Measurements from ENCODE around the gene DGKG.

DGKG gene

DNA sequence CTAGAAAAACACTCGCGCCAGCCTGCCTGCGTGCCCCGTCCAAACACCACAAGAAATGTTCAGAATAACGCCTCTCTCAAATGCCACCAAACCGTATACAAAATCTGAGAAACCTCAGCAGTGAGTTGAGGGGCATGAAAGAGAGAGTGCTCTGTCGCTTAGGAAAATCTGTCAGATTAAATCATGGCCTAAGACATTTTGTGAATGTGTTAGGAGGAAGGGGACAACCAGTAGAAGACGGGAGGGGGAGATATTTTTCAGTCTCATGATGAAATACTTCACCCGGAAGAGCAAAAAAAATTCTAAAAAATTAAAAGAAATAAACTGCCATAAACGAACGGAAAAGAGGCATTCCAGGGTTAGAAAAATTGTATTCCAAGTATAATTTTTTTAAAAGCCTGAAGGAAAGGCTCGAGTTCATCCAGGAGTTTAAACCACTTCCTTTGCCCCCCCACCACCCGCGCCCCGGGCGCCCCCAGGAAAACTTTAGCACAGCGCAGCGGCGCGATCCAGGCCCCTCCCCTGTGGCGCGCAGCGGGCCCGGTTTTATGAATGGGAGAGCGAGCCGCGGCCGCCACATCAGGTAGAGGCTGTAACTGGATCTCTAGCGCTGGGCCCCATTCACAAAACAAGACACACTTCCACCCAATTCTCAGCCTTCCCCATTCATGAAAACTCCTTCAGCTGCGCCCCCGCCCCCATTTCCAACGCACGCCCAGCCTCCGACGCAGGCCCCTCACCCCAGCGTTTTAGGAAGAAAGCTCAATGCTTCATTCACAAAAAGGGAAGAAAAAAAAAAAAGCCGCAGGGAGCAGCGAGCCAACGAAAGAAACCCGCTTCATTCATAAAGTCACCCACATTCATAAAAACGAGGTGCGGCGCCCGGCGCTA is 254.6 kb downstream of the DGKG start:
- TF ChIP-seq, protein P1, sequence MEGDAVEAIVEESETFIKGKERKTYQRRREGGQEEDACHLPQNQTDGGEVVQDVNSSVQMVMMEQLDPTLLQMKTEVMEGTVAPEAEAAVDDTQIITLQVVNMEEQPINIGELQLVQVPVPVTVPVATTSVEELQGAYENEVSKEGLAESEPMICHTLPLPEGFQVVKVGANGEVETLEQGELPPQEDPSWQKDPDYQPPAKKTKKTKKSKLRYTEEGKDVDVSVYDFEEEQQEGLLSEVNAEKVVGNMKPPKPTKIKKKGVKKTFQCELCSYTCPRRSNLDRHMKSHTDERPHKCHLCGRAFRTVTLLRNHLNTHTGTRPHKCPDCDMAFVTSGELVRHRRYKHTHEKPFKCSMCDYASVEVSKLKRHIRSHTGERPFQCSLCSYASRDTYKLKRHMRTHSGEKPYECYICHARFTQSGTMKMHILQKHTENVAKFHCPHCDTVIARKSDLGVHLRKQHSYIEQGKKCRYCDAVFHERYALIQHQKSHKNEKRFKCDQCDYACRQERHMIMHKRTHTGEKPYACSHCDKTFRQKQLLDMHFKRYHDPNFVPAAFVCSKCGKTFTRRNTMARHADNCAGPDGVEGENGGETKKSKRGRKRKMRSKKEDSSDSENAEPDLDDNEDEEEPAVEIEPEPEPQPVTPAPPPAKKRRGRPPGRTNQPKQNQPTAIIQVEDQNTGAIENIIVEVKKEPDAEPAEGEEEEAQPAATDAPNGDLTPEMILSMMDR (IDR thresholded peaks at IDR 0.05; ENCODE audit: insufficient read depth, low read depth, low read length, missing control alignments): no peak
- H3K4me3 ChIP-seq (ENCODE audit: low read depth, low read length): peak overlapping the region; percentile 66
- DNase-seq (ENCODE audit: low read depth): peak; percentile 62

DNA sequence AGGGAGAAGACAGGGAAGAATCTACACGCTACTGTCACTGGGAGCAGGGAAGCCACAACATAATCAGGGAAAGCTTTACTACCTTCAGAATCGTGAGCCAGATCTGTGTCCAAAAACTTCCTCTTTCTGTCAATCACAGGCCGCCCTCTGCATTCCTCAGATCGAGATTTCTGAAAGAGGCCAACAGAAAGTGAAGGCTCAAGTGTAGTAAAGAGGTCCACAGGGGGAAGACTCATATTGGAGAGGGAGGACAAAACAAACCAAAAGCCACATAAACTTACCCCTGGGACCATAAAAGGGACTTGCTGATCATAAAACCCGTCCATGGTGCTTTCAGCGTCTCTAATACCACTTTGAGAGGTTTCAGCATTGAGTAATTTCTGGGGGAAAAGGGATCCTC is 256.5 kb downstream of the DGKG start:
- TF ChIP-seq, protein P1 (IDR thresholded peaks at IDR 0.05; ENCODE audit: insufficient read depth, low read depth, low read length, missing control alignments): no peak
- DNase-seq (ENCODE audit: low read depth): peak; percentile 35
- H3K4me3 ChIP-seq (ENCODE audit: low read depth, low read length): no peak overlapping the region

DNA sequence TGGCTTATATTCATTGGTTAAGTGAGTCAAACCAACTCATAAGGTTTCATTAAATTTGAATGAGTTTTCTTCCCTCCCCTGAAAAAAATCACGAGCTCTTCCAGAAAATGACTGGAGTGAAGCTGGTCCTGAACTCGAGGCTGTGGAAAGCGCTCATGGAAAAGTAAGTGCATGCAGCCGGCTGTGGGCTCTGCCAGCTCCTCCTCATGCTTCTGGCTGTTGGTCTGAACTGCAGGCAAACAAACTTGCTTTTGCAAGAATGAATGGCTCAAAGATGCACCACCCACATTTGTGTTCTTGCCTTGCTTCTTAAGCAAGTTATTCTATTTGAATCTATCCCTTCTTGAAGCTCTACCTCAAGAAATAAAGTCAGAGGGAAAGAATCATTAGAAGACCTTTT is 259.3 kb downstream of the DGKG start:
- TF ChIP-seq, protein P1 (IDR thresholded peaks at IDR 0.05; ENCODE audit: insufficient read depth, low read depth, low read length, missing control alignments): no peak
- DNase-seq (ENCODE audit: low read depth): no peak
- no peak overlapping the region for H3K4me3 ChIP-seq (ENCODE audit: low read depth, low read length)

DNA sequence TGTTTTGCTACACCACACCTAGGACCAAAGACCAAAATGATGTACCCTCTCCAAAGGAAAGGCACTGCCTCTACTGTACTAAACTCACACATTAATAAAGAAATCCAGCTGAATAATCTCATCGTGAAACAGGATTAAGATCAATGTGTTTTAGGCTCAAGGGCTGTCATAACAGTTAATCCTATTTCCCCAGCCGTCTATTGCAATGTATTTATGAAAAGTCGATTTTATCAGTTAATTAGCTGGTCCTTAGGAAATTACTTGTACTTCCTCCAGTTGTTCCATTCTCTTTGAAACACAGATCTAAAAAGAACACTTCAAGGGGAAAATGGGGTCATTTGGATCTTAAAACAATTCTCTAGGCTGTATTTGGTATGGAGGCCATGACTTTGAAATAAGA is 261.6 kb downstream of the DGKG start:
- TF ChIP-seq, protein P1 (IDR thresholded peaks at IDR 0.05; ENCODE audit: insufficient read depth, low read depth, low read length, missing control alignments): no peak
- no peak for DNase-seq (ENCODE audit: low read depth)
- no peak overlapping the region for H3K4me3 ChIP-seq (ENCODE audit: low read depth, low read length)

DNA sequence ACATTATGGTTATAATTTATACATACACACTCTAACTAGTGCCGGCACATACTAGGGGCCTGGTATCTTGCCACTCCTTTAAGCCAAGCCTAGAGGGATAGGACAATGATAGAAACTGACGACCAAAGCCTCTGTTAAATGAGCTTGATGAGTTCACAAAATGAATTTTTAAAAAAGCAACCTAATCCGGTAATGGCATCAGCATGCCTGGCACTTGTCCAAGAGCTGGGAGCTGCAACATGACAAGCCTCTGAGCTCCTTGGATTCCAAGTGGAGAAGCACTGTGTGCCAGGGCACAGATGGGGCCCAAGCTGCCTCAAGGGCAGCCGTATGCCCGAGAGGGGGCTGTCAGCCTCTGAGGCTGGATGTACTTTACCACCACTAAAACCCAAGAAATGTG is 262.9 kb downstream of the DGKG start:
- TF ChIP-seq, protein P1 (IDR thresholded peaks at IDR 0.05; ENCODE audit: insufficient read depth, low read depth, low read length, missing control alignments): no peak
- no peak for DNase-seq (ENCODE audit: low read depth)
- H3K4me3 ChIP-seq (ENCODE audit: low read depth, low read length): no peak overlapping the region

DNA sequence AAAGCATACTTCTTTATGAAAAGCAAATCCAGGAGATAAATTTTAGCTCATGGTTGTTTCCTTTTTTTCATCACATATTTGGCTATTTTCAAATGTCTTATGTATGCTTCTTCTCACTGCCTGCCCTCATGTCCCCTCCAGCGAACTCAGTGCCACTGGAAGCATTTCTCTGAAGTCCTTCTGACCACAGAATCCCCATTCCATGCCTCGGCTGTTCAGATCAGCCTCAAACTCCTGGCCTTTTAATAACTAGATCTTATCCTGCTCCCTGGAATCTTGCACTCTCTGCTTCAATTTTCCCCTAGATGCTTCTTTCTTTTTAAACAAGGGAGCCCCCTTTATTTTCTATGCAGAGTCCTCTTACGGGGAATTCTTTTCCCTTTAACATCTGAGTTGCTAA is 263.3 kb downstream of the DGKG start:
- no peak for DNase-seq (ENCODE audit: low read depth)
- TF ChIP-seq, protein P1 (IDR thresholded peaks at IDR 0.05; ENCODE audit: insufficient read depth, low read depth, low read length, missing control alignments): no peak
- no peak overlapping the region for H3K4me3 ChIP-seq (ENCODE audit: low read depth, low read length)
